ENCODE measurements around the gene SYNE2.

SYNE2 gene

DNA sequence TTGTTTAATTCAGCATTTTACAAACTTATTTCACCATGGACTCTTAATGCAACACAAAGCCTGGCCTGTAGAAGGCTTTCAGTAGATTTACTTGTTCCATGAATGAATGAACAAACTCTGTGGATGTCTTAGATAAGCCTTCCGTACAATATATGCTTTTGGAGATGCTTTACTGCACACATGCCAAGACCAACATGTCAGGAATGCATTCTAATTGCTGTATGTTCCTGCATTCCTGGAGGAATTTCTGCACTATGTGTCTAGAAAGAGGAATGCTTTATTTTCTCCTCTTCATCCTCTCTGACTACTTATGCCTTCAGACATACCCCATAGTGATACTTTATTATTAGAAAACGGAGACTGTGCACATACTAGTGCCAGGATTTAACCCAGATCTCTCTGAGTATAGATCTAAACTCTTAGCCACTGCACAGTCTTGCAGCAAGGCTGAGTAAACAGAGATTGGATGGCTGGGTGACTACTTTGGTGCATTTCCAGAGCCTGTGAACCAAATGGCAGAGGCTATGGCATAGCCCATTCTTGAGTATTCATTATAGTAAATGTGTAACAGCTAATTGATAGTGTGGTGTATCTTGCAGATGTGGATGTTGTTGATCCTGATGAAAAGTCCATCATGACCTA is 108.2 kb downstream of the SYNE2 start:
- H2AFZ ChIP-seq = no peak overlapping the region
- no peaks in the 10 kb centered on the region for H3K79me2 ChIP-seq
- H3K9ac ChIP-seq = no peak overlapping the region
- no peaks in the 10 kb centered on the region for H3K36me3 ChIP-seq (ENCODE audit: control insufficient read depth, insufficient read depth, low read length)
- H3K27me3 ChIP-seq (ENCODE audit: control insufficient read depth, insufficient read depth, low read length) = no peaks in the 10 kb centered on the region
- no peak overlapping the region for H3K4me3 ChIP-seq (ENCODE audit: low read depth, low read length)
- TF ChIP-seq CTCF (IDR thresholded peaks at IDR 0.05) = no peak
- H3K4me2 ChIP-seq (ENCODE audit: low read length) = no peak overlapping the region
- H3K4me1 ChIP-seq = no peaks in the 10 kb centered on the region
- no peaks in the 10 kb centered on the region for H3K9me3 ChIP-seq (ENCODE audit: control insufficient read depth, low read length)
- H3K27ac ChIP-seq = no peak overlapping the region

DNA sequence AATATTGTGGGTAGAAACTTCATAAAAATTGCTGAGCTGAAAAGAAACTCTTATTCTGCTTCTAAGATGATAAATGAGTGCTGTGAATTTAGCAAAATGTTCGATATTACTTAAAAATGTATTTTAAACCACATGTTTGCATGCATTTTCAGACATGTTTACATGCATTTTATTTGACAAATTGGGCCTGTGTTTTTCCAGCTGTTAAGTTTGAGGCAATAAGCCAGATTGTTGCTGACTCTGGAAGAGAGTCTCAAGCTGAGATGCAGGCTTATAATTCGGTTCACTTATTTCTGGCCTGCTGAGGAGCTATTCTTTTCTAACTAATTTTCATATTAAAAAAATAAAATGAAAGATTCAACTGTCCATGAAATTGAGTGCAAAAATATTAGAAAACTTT is 110.1 kb downstream of the SYNE2 start:
- Histone ChIP-seq H3K27me3 (ENCODE audit: control insufficient read depth, insufficient read depth, low read length) (no peaks in the 10 kb centered on the region), H3K79me2 (no peaks in the 10 kb centered on the region), H2AFZ (no peak overlapping the region), H3K36me3 (ENCODE audit: control insufficient read depth, insufficient read depth, low read length) (no peaks in the 10 kb centered on the region), H3K4me2 (ENCODE audit: low read length) (no peak overlapping the region), H3K27ac (no peak overlapping the region), H3K9ac (no peak overlapping the region), H3K4me1 (no peaks in the 10 kb centered on the region), H3K4me3 (ENCODE audit: low read depth, low read length) (no peak overlapping the region), H3K9me3 (ENCODE audit: control insufficient read depth, low read length) (no peaks in the 10 kb centered on the region)
- no peak for TF ChIP-seq CTCF (IDR thresholded peaks at IDR 0.05)

GRCh38 chr14:63963439-63963838 is 110.6 kb downstream of the SYNE2 start:
- H3K27ac ChIP-seq = no peak overlapping the region
- TF ChIP-seq CTCF (IDR thresholded peaks at IDR 0.05) = no peak
- H3K27me3 ChIP-seq (ENCODE audit: control insufficient read depth, insufficient read depth, low read length) = no peaks in the 10 kb centered on the region
- no peak overlapping the region for H3K4me2 ChIP-seq (ENCODE audit: low read length)
- no peaks in the 10 kb centered on the region for H3K4me1 ChIP-seq
- no peaks in the 10 kb centered on the region for H3K36me3 ChIP-seq (ENCODE audit: control insufficient read depth, insufficient read depth, low read length)
- H3K4me3 ChIP-seq (ENCODE audit: low read depth, low read length) = no peak overlapping the region
- H2AFZ ChIP-seq = no peak overlapping the region
- H3K9ac ChIP-seq = no peak overlapping the region
- no peaks in the 10 kb centered on the region for H3K79me2 ChIP-seq
- H3K9me3 ChIP-seq (ENCODE audit: control insufficient read depth, low read length) = no peaks in the 10 kb centered on the region

GRCh38 chr14:63964113-63964512 is 111.3 kb downstream of the SYNE2 start:
- Histone ChIP-seq H3K9ac (no peak overlapping the region), H3K27ac (no peak overlapping the region), H3K9me3 (ENCODE audit: control insufficient read depth, low read length) (no peaks in the 10 kb centered on the region), H3K4me1 (no peaks in the 10 kb centered on the region), H3K36me3 (ENCODE audit: control insufficient read depth, insufficient read depth, low read length) (no peaks in the 10 kb centered on the region), H3K27me3 (ENCODE audit: control insufficient read depth, insufficient read depth, low read length) (no peaks in the 10 kb centered on the region), H2AFZ (no peak overlapping the region), H3K79me2 (no peaks in the 10 kb centered on the region), H3K4me2 (ENCODE audit: low read length) (no peak overlapping the region), H3K4me3 (ENCODE audit: low read depth, low read length) (no peak overlapping the region)
- no peak for TF ChIP-seq CTCF (IDR thresholded peaks at IDR 0.05)

GRCh38 chr14:63966407-63966806 is 113.6 kb downstream of the SYNE2 start:
- H3K79me2 ChIP-seq = no peaks in the 10 kb centered on the region
- H3K4me1 ChIP-seq = no peaks in the 10 kb centered on the region
- no peak for TF ChIP-seq CTCF (IDR thresholded peaks at IDR 0.05)
- no peak overlapping the region for H3K4me3 ChIP-seq (ENCODE audit: low read depth, low read length)
- no peak overlapping the region for H3K9ac ChIP-seq
- H2AFZ ChIP-seq = no peak overlapping the region
- H3K9me3 ChIP-seq (ENCODE audit: control insufficient read depth, low read length) = no peaks in the 10 kb centered on the region
- H3K36me3 ChIP-seq (ENCODE audit: control insufficient read depth, insufficient read depth, low read length) = no peaks in the 10 kb centered on the region
- H3K27me3 ChIP-seq (ENCODE audit: control insufficient read depth, insufficient read depth, low read length) = no peaks in the 10 kb centered on the region
- H3K27ac ChIP-seq = no peak overlapping the region
- H3K4me2 ChIP-seq (ENCODE audit: low read length) = no peak overlapping the region
